H9 (cell line): ENCODE measurements around the gene THSD7A. TPM values are rescaled to one million over a fixed set of nuclear protein-coding genes. Genes with fewer than 3 reads are reported as not detected.

Experiments
- DNase-seq: peaks from one replicate; pipeline ENCODE4 v3.0.0-alpha.2; 2017
- H2AFZ ChIP-seq: one replicate; pipeline ENCODE4 v1.6.1; 2013; ENCODE audit warnings: mild to moderate bottlenecking, low read length, control low read depth, moderate library complexity
- H2AK5ac ChIP-seq: 2 replicates; pipeline ENCODE4 v1.6.1; 2013; ENCODE audit warnings: low read length, control low read depth, mixed read lengths; ENCODE audit not compliant: insufficient read length
- H2BK120ac ChIP-seq: one replicate; pipeline ENCODE4 v1.6.1; 2013; ENCODE audit warnings: low read depth, mild to moderate bottlenecking, low read length, control low read depth, inconsistent platforms; ENCODE audit not compliant: poor library complexity, severe bottlenecking
- H2BK12ac ChIP-seq: 2 replicates; pipeline ENCODE4 v1.6.1; 2013; ENCODE audit warnings: low read length, control low read depth, mixed read lengths, low read depth; ENCODE audit not compliant: insufficient read length
- H2BK15ac ChIP-seq: 2 replicates; pipeline ENCODE4 v1.6.1; 2013; ENCODE audit warnings: low read depth, low read length, control low read depth
- H2BK20ac ChIP-seq: one replicate; pipeline ENCODE4 v1.6.1; 2013; ENCODE audit warnings: low read depth, mild to moderate bottlenecking, low read length, control low read depth, inconsistent platforms; ENCODE audit not compliant: poor library complexity, severe bottlenecking
- H2BK5ac ChIP-seq: 2 replicates; pipeline ENCODE4 v1.6.1; 2013; ENCODE audit warnings: low read length, control low read depth, mixed read lengths; ENCODE audit not compliant: insufficient read length
- H3K14ac ChIP-seq: 2 replicates; pipeline ENCODE4 v1.6.1; 2013; ENCODE audit warnings: low read length, control low read depth; ENCODE audit not compliant: insufficient read depth
- H3K18ac ChIP-seq: 2 replicates; pipeline ENCODE4 v1.6.1; 2013; ENCODE audit warnings: low read depth, mild to moderate bottlenecking, mixed read lengths, low read length, control low read depth; ENCODE audit not compliant: insufficient read length
- H3K23ac ChIP-seq: 2 replicates; pipeline ENCODE4 v1.6.1; 2013; ENCODE audit warnings: low read length, control low read depth, mixed read lengths, low read depth; ENCODE audit not compliant: insufficient read length
- H3K23me2 ChIP-seq: 2 replicates; pipeline ENCODE4 v1.6.1; 2013; ENCODE audit warnings: low read depth, mild to moderate bottlenecking, mixed read lengths, low read length, control low read depth; ENCODE audit not compliant: insufficient read length, poor library complexity, severe bottlenecking
- H3K27ac ChIP-seq: 2 replicates; pipeline ENCODE4 v1.5.1; 2013; ENCODE audit warnings: low read length, control low read depth, mixed read lengths, low read depth; ENCODE audit not compliant: insufficient read length
- H3K27me3 ChIP-seq: 2 replicates; pipeline ENCODE4 v1.6.1; 2013; ENCODE audit warnings: low read length, control low read depth, inconsistent platforms; ENCODE audit not compliant: insufficient read depth
- H3K4ac ChIP-seq: 2 replicates; pipeline ENCODE4 v1.6.1; 2013; ENCODE audit warnings: low read depth, mild to moderate bottlenecking, control low read depth, inconsistent platforms, low read length, moderate library complexity
- H3K4me1 ChIP-seq: 2 replicates; pipeline ENCODE4 v1.6.1; 2013; ENCODE audit warnings: low read length, control low read depth, inconsistent platforms; ENCODE audit not compliant: insufficient read depth
- H3K4me2 ChIP-seq: 2 replicates; pipeline ENCODE4 v1.6.1; 2013; ENCODE audit warnings: low read length, control low read depth, mixed read lengths; ENCODE audit not compliant: insufficient read length, insufficient read depth
- H3K56ac ChIP-seq: 2 replicates; pipeline ENCODE4 v1.6.1; 2013; ENCODE audit warnings: low read depth, mild to moderate bottlenecking, mixed read lengths, low read length, control low read depth; ENCODE audit not compliant: insufficient read length
- H3K79me1 ChIP-seq: 2 replicates; pipeline ENCODE4 v1.6.1; 2013; ENCODE audit warnings: low read depth, mild to moderate bottlenecking, moderate library complexity, low read length, control low read depth, inconsistent platforms; ENCODE audit not compliant: insufficient read depth, poor library complexity, severe bottlenecking
- H3K79me2 ChIP-seq: 2 replicates; pipeline ENCODE4 v1.6.1; 2013; ENCODE audit warnings: low read length, control low read depth, inconsistent platforms; ENCODE audit not compliant: insufficient read depth
- H3K9ac ChIP-seq: 2 replicates; pipeline ENCODE4 v1.6.1; 2013; ENCODE audit warnings: low read length, control low read depth, mixed read lengths; ENCODE audit not compliant: insufficient read length; ENCODE audit errors: extremely low read depth
- H3K9me3 ChIP-seq: one replicate; pipeline ENCODE4 v1.6.1; 2013; ENCODE audit warnings: low read depth, low read length, inconsistent platforms; ENCODE audit not compliant: control insufficient read depth
- H3T11ph ChIP-seq: one replicate; pipeline ENCODE4 v1.6.1; 2013; ENCODE audit warnings: mild to moderate bottlenecking, low read length, control low read depth, inconsistent platforms
- H4K20me1 ChIP-seq: one replicate; pipeline ENCODE4 v1.6.1; 2013; ENCODE audit not compliant: control insufficient read depth, insufficient read length, insufficient read depth
- H4K5ac ChIP-seq: 2 replicates; pipeline ENCODE4 v1.6.1; 2013; ENCODE audit warnings: low read depth, mild to moderate bottlenecking, mixed read lengths, low read length, control low read depth; ENCODE audit not compliant: insufficient read length
- H4K8ac ChIP-seq: replicated peaks from 2 replicates; pipeline ENCODE4 v1.6.1; 2013; ENCODE audit warnings: low read length, control low read depth, mixed read lengths, low read depth; ENCODE audit not compliant: insufficient read length
- H4K91ac ChIP-seq: 2 replicates; pipeline ENCODE4 v1.6.1; 2013; ENCODE audit warnings: low read depth, mild to moderate bottlenecking, moderate library complexity, mixed read lengths, low read length, control low read depth; ENCODE audit not compliant: insufficient read length
- H3K27ac Mint-ChIP-seq, 3 experiments: 2 replicates in 2 of 3; 3 replicates in 1 of 3; pipeline ENCODE4 v1.8.0; 2020 to 2021; ENCODE audit warnings: mixed read lengths in 3 of 3, mild to moderate bottlenecking in 1 of 3, moderate library complexity in 1 of 3
- H3K27me3 Mint-ChIP-seq: 2 replicates; pipeline ENCODE4 v1.8.0; 2021; ENCODE audit warnings: low read depth, mild to moderate bottlenecking, moderate library complexity, mixed read lengths
- H3K36me3 Mint-ChIP-seq, 3 experiments: 2 replicates in 2 of 3; 3 replicates in 1 of 3; pipeline ENCODE4 v1.8.0; 2020 to 2021; ENCODE audit warnings: low read depth in 3 of 3, mixed read lengths in 3 of 3; ENCODE audit not compliant: insufficient read depth in 1 of 3
- H3K4me1 Mint-ChIP-seq, 2 experiments: 2 replicates each; pipeline ENCODE4 v1.8.0; 2020; ENCODE audit warnings: mixed read lengths in 2 of 2
- H3K4me3 Mint-ChIP-seq, 2 experiments: 2 replicates in 1 of 2; 3 replicates in 1 of 2; pipeline ENCODE4 v1.8.0; 2020 to 2021; ENCODE audit warnings: mild to moderate bottlenecking in 2 of 2, mixed read lengths in 2 of 2, moderate library complexity in 1 of 2
- H3K9me3 Mint-ChIP-seq, 2 experiments: 2 replicates in 1 of 2; 3 replicates in 1 of 2; pipeline ENCODE4 v1.8.0; 2020; ENCODE audit warnings: mild to moderate bottlenecking in 2 of 2, mixed read lengths in 2 of 2, moderate library complexity in 1 of 2
- CTCF ChIP-seq: fragments of 200-600 bp; sonication (generic); conservative IDR thresholded peaks from 3 replicates; pipeline ENCODE4 v1.8.0; 2021; ENCODE audit warnings: antibody characterized with exemption, mild to moderate bottlenecking
- WGBS: extraction: QIAGEN DNeasy Blood & Tissue Kit; methylation state at CpG from one replicate; pipeline ENCODE4 v1.1.7; 2013; ENCODE audit warnings: missing lambda C conversion rate, low lambda C conversion rate, mixed read lengths; ENCODE audit not compliant: insufficient read length; ENCODE audit errors: extremely low coverage; 5-methylcytosine and 5-hydroxymethylcytosine counted together
- total RNA-seq: library from RNA; stranded (reverse); gene quantifications from 2 replicates; pipeline ENCODE4 v1.2.1, GENCODE V29; 2021

Gene THSD7A
- total RNA-seq, 1 experiment from 2014 or later, result 0.42 TPM

GRCh38 chr7:11858622-11859302, 26.8 kb upstream of the THSD7A start:
- Histone ChIP-seq H3K27me3 (no peaks in the 10 kb centered on the region), H3K9ac (no peak overlapping the region), H2BK120ac (no peak overlapping the region), H4K8ac (no peak overlapping the region), H3T11ph (no peak overlapping the region), H4K5ac (no peak overlapping the region), H3K23ac (no peak overlapping the region), H2BK5ac (no peak overlapping the region), H3K14ac (no peak overlapping the region), H3K56ac (no peak overlapping the region), H3K27ac (no peak overlapping the region), H3K4me1 (no peaks in the 10 kb centered on the region), H3K79me1 (no peaks in the 10 kb centered on the region), H2BK20ac (no peak overlapping the region), H3K23me2 (no peaks in the 10 kb centered on the region), H3K79me2 (no peaks in the 10 kb centered on the region), H3K18ac (no peak overlapping the region), H2BK15ac (no peak overlapping the region), H3K4me2 (no peak overlapping the region), H4K91ac (no peak overlapping the region), H3K9me3 (no peaks in the 10 kb centered on the region), H4K20me1 (no peaks in the 10 kb centered on the region), H2AFZ (no peak overlapping the region), H2BK12ac (no peak overlapping the region), H3K4ac (no peak overlapping the region), H2AK5ac (no peak overlapping the region)
- Mint-ChIP-seq H3K36me3 (peaks cover 0 to 4% (median 2%) of the 10 kb centered on the region in 3 experiments; a peak in 1 of 7 replicates), H3K4me3 (no peak overlapping the region), H3K9me3 (peaks cover 0 to 4% of the 10 kb centered on the region in 2 experiments; a peak in 3 of 5 replicates), H3K27me3 (no peaks in the 10 kb centered on the region; the same call in 1 of the 2 replicates), H3K27ac (no peak overlapping the region), H3K4me1 (no peaks in the 10 kb centered on the region)
- no peak for TF ChIP-seq CTCF
- no CpG with 5 or more reads among the region's 6 CpGs for WGBS
- no peak for DNase-seq
